Neural cell (in vitro differentiated cells): ENCODE data around the gene INPP4B.

Source experiments
- CTCF ChIP-seq: fragments of 450-650 bp; IDR thresholded peaks from 2 replicates; pipeline ENCODE4 v1.5.1; 2014; ENCODE audit warnings: antibody characterized with exemption, mild to moderate bottlenecking, moderate library complexity; ENCODE audit not compliant: poor library complexity, severe bottlenecking
- EP300 ChIP-seq: fragments of 450-650 bp; conservative IDR thresholded peaks from 2 replicates; pipeline ENCODE4 v1.6.1; 2014; ENCODE audit warnings: antibody characterized with exemption, mild to moderate bottlenecking, moderate library complexity; ENCODE audit not compliant: poor library complexity, severe bottlenecking
- EZH2 ChIP-seq: fragments of 200-600, 300-800 bp; shearing (Covaris generic), sonication (generic); IDR thresholded peaks from 2 replicates; pipeline ENCODE4 v1.6.1; 2014; ENCODE audit warnings: antibody characterized with exemption, low read length, borderline replicate concordance, mild to moderate bottlenecking; ENCODE audit not compliant: insufficient read depth, poor library complexity, severe bottlenecking
- MXI1 ChIP-seq: fragments of 450-650 bp; conservative IDR thresholded peaks from 2 replicates; pipeline ENCODE4 v1.6.1; 2014; ENCODE audit warnings: antibody characterized with exemption, mild to moderate bottlenecking; ENCODE audit not compliant: poor library complexity, severe bottlenecking
- POLR2AphosphoS5 ChIP-seq: IDR thresholded peaks from 2 replicates; pipeline ENCODE4 v1.6.1; 2012
- RAD21 ChIP-seq: fragments of 450-650 bp; conservative IDR thresholded peaks from 2 replicates; pipeline ENCODE4 v1.6.1; 2014; ENCODE audit warnings: antibody characterized with exemption, mild to moderate bottlenecking, moderate library complexity
- REST ChIP-seq: IDR thresholded peaks from 2 replicates; pipeline ENCODE4 v1.6.1; 2012; ENCODE audit warnings: borderline replicate concordance
- SMC3 ChIP-seq: fragments of 450-650 bp; conservative IDR thresholded peaks from 2 replicates; pipeline ENCODE4 v1.6.1; 2014; ENCODE audit warnings: antibody characterized with exemption, mild to moderate bottlenecking, moderate library complexity; ENCODE audit not compliant: poor library complexity
- TAF1 ChIP-seq: IDR thresholded peaks from 2 replicates; pipeline ENCODE4 v1.6.1; 2012; ENCODE audit warnings: low read depth

GRCh38 chr4:142379277-142380051, 466.6 kb downstream of the INPP4B start:
- TF ChIP-seq CTCF (no peak), MXI1 (no peak), TAF1 (no peak), EZH2 (no peak), POLR2AphosphoS5 (no peak), EP300 (no peak), REST (no peak), RAD21 (no peak), SMC3 (no peak)
